HG02943 (cell line): ENCODE measurements around the gene MAPK6.

Source experiments
- ATAC-seq: cut with Tn5 transposase; IDR thresholded peaks from one replicate; pipeline ENCODE4 v1.9.1; 2021; ENCODE audit warnings: mild to moderate bottlenecking, low read depth, moderate library complexity; ENCODE audit not compliant: unreplicated experiment

Gene MAPK6

GRCh38 chr15:52010633-52011595 lies 8.1 kb upstream of the MAPK6 start:
- ATAC-seq = no peak

- no peak for ATAC-seq
Observed at GRCh38 chr15:52011711-52012144, 7.3 kb upstream of the MAPK6 start.

GRCh38 chr15:52012210-52012609 lies 6.8 kb upstream of the MAPK6 start:
- ATAC-seq = no peak

- ATAC-seq = no peak
Observed at GRCh38 chr15:52013151-52013791, 5.7 kb upstream of the MAPK6 start.

- ATAC-seq = no peak
Observed at GRCh38 chr15:52014616-52015015, 4.4 kb upstream of the MAPK6 start.

- no peak for ATAC-seq
Observed at GRCh38 chr15:52016316-52016715, 2.7 kb upstream of the MAPK6 start.

- ATAC-seq = no peak
Observed at GRCh38 chr15:52018244-52018643, 775 bp upstream of the MAPK6 start.

GRCh38 chr15:52019394-52020220 lies 588 bp downstream of the MAPK6 start:
- peak; percentile 48 for ATAC-seq

GRCh38 chr15:52020221-52021085 lies 1.4 kb downstream of the MAPK6 start:
- peak; percentile 15 for ATAC-seq

- no peak for ATAC-seq
Observed at GRCh38 chr15:52021128-52021671, 2.2 kb downstream of the MAPK6 start.

- no peak for ATAC-seq
Observed at GRCh38 chr15:52021892-52022540, 3.0 kb downstream of the MAPK6 start.

GRCh38 chr15:52023169-52023922 lies 4.3 kb downstream of the MAPK6 start:
- no peak for ATAC-seq

- no peak for ATAC-seq
Observed at GRCh38 chr15:52028431-52029093, 9.5 kb downstream of the MAPK6 start.

- ATAC-seq = no peak
Observed at GRCh38 chr15:52030010-52030409, 11.0 kb downstream of the MAPK6 start.

GRCh38 chr15:52031556-52031955 lies 12.5 kb downstream of the MAPK6 start:
- ATAC-seq = no peak

GRCh38 chr15:52037889-52038505 lies 19.0 kb downstream of the MAPK6 start:
- no peak for ATAC-seq
